ENCODE measurements around the gene EIF4G3.

GRCh38 chr1:21005466-21006239 lies 171.0 kb downstream of the EIF4G3 start:
- TF ChIP-seq CTCF (IDR thresholded peaks at IDR 0.05) (no peak), POLR2A (IDR thresholded peaks at IDR 0.05) (no peak), POLR2AphosphoS5 (IDR thresholded peaks at IDR 0.05) (no peak), EP300 (IDR thresholded peaks at IDR 0.05) (no peak)

All from gastroesophageal sphincter (tissue), 3 donors.